HCT116 (cell line): Measurements from ENCODE around the gene PHOX2A. TPM values are rescaled to one million over a fixed set of nuclear protein-coding genes. Genes with fewer than 3 reads are reported as not detected.
A peak's percentile ranks its signal among the peaks of the same experiment; 100 is the strongest.
"Not testable (repeated sequence)": the region's sequence is repeated elsewhere in the genome, so short reads cannot be mapped to it uniquely, and the experiment has no call there.

Experiments
- ATAC-seq: fragments of 200-7000 bp; cut with Tn5 transposase; 2 replicates; pipeline ENCODE4 v1.9.1; 2020; ENCODE audit warnings: mild to moderate bottlenecking, moderate library complexity
- BruUV-seq: library from RNA; stranded (reverse); fragments of 400-500 nt; replicated peaks from 2 replicates; lab custom pipeline; 2021; lab: Mats Ljungman, UMichigan
- CTCF ChIA-PET: fragments of 300-600 bp; sonication (Branson Sonifier 250); formaldehyde crosslinking; loops from one replicate; lab custom pipeline; 2021; ENCODE audit warnings: antibody characterized with exemption; lab: Charles Lee
- POLR2A ChIA-PET: fragments of 300-600, 350-600 bp; sonication (Branson Sonifier 250); formaldehyde crosslinking; loops from one replicate; lab custom pipeline; 2021; ENCODE audit warnings: antibody characterized with exemption; lab: Charles Lee
- RAD21 ChIA-PET, 2 experiments: fragments of 300-600 bp; sonication (Branson Sonifier 250); formaldehyde crosslinking; loops; one replicate each; lab custom pipeline; 2023; ENCODE audit warnings: low total read pairs in 2 of 2; ENCODE audit not compliant: uncharacterized antibody in 2 of 2, unreplicated experiment in 2 of 2, low non-redundant PET in 1 of 2; lab: Charles Lee
- DNase-seq: peaks from one replicate; pipeline ENCODE4 v3.0.0-alpha.2; 2010; ENCODE audit warnings: low read depth, low spot score
- H2AFZ ChIP-seq: fragments of 200-600 bp; shearing (Covaris generic), sonication (generic); 2 replicates; pipeline ENCODE4 v1.6.1; 2017; ENCODE audit warnings: low read depth, mixed run types, mixed read lengths, antibody characterized with exemption, low read length; ENCODE audit not compliant: poor library complexity, severe bottlenecking
- H3K27ac ChIP-seq: 2 replicates; pipeline ENCODE4 v1.5.1; 2012; ENCODE audit warnings: low read depth, low read length
- H3K27me3 ChIP-seq: fragments of 200-600 bp; sonication (generic); 2 replicates; pipeline ENCODE4 v1.6.1; 2016; ENCODE audit warnings: mixed run types, low read length, mixed read lengths; ENCODE audit not compliant: insufficient read depth
- H3K36me3 ChIP-seq, 2 experiments: fragments of 200-500 bp in 1 of 2; fragments of 200-600 bp in 1 of 2; sonication (Bioruptor generic) in 1 of 2; sonication (generic) in 1 of 2; 2 replicates each; pipeline versions ENCODE4 v1.5.1 to v1.6.1; 2014 to 2016; ENCODE audit warnings: low read length in 2 of 2, inconsistent platforms in 1 of 2, mixed read lengths in 1 of 2, mixed run types in 1 of 2; ENCODE audit not compliant: insufficient read depth in 2 of 2, control insufficient read depth in 1 of 2
- H3K4me1 ChIP-seq, 2 experiments: fragments of 200-600 bp in 1 of 2; sonication (generic) in 1 of 2; 2 replicates each; pipeline versions ENCODE4 v1.5.1 to v1.6.1; 2012 to 2017; ENCODE audit warnings: low read length in 2 of 2, inconsistent platforms in 1 of 2, mild to moderate bottlenecking in 1 of 2, mixed read lengths in 1 of 2, mixed run types in 1 of 2, moderate library complexity in 1 of 2; ENCODE audit not compliant: insufficient read depth in 2 of 2, control insufficient read depth in 1 of 2
- H3K4me2 ChIP-seq: fragments of 200-600 bp; sonication (generic); 2 replicates; pipeline ENCODE4 v1.6.1; 2017; ENCODE audit warnings: mixed run types, low read length, mixed read lengths
- H3K4me3 ChIP-seq, 2 experiments: fragments of 200-600 bp in 1 of 2; sonication (generic) in 1 of 2; replicated peaks in 1 of 2; 2 replicates each; pipeline ENCODE4 v1.5.1; 2011 to 2016; ENCODE audit warnings: low read length in 2 of 2, control low read depth in 1 of 2, low read depth in 1 of 2, mild to moderate bottlenecking in 1 of 2, mixed read lengths in 1 of 2, mixed run types in 1 of 2
- H3K79me2 ChIP-seq: fragments of 200-600 bp; sonication (generic); 2 replicates; pipeline ENCODE4 v1.6.1; 2017; ENCODE audit warnings: mild to moderate bottlenecking, mixed run types, low read length, moderate library complexity, mixed read lengths; ENCODE audit not compliant: insufficient read depth
- H3K9ac ChIP-seq: fragments of 200-600 bp; sonication (generic); 2 replicates; pipeline ENCODE4 v1.6.1; 2016; ENCODE audit warnings: low read length, mixed read lengths
- H3K9me2 ChIP-seq: fragments of 200-600 bp; sonication (generic), shearing (Covaris generic); 2 replicates; pipeline ENCODE4 v1.6.1; 2017; ENCODE audit warnings: mixed run types, mild to moderate bottlenecking, moderate library complexity; ENCODE audit not compliant: insufficient read depth
- H3K9me3 ChIP-seq, 2 experiments: fragments of 200-500 bp in 1 of 2; fragments of 200-600 bp in 1 of 2; sonication (Bioruptor generic) in 1 of 2; sonication (generic) in 1 of 2; 2 replicates each; pipeline ENCODE4 v1.6.1; 2014 to 2017; ENCODE audit warnings: low read length in 2 of 2, mixed read lengths in 2 of 2, inconsistent platforms in 1 of 2, low read depth in 1 of 2, mild to moderate bottlenecking in 1 of 2, mixed run types in 1 of 2, moderate library complexity in 1 of 2; ENCODE audit not compliant: control insufficient read depth in 1 of 2, insufficient read depth in 1 of 2
- H4K20me1 ChIP-seq: fragments of 200-600 bp; sonication (generic), shearing (Covaris generic); 2 replicates; pipeline ENCODE4 v1.6.1; 2017; ENCODE audit warnings: mixed run types, mild to moderate bottlenecking, moderate library complexity; ENCODE audit not compliant: insufficient read depth
- CEBPB ChIP-seq: IDR thresholded peaks from 2 replicates; pipeline ENCODE4 v1.6.1; 2012; ENCODE audit warnings: low read depth
- EGR1 ChIP-seq: IDR thresholded peaks from 2 replicates; pipeline ENCODE4 v1.6.1; 2012; ENCODE audit warnings: low read depth
- RAD21 ChIP-seq: IDR thresholded peaks from 2 replicates; pipeline ENCODE4 v1.6.1; 2012; ENCODE audit warnings: low read depth, mild to moderate bottlenecking
- intact Hi-C: fragments of 100-400 bp; cut with micrococcal nuclease; formaldehyde crosslinking; loops from 2 replicates; pipeline ENCODE4 v1.10.0; 2022
- total RNA-seq: library from RNA; stranded (reverse); gene quantifications from one replicate; pipeline ENCODE4 v1.2.1, GENCODE V29; 2021; ENCODE audit not compliant: unreplicated experiment
- TF ChIP-seq, protein P1 (sequence below), 3 experiments: fragments of 200-600 bp in 1 of 3; sonication (generic) in 1 of 3; IDR thresholded peaks in 2 of 3; conservative IDR thresholded peaks in 1 of 3; 2 replicates each; pipeline ENCODE4 v1.5.1; 2012 to 2017; ENCODE audit warnings: low read depth in 2 of 3, low read length in 2 of 3, antibody characterized with exemption in 1 of 3, borderline replicate concordance in 1 of 3, control low read depth in 1 of 3, mild to moderate bottlenecking in 1 of 3, mixed read lengths in 1 of 3, mixed run types in 1 of 3, moderate library complexity in 1 of 3; ENCODE audit not compliant: insufficient read depth in 1 of 3
- TF ChIP-seq, protein P2 (sequence below): IDR thresholded peaks from 2 replicates; pipeline ENCODE4 v1.6.1; 2011; ENCODE audit warnings: mild to moderate bottlenecking, low read length, moderate library complexity; ENCODE audit not compliant: insufficient replicate concordance; ENCODE audit errors: extremely low read depth
- TF ChIP-seq, protein P3 (sequence below): IDR thresholded peaks from 2 replicates; pipeline ENCODE4 v1.6.1; 2012; ENCODE audit warnings: low read depth

PHOX2A gene
- total RNA-seq, 1 experiment from 2014 or later: not detected

DNA sequence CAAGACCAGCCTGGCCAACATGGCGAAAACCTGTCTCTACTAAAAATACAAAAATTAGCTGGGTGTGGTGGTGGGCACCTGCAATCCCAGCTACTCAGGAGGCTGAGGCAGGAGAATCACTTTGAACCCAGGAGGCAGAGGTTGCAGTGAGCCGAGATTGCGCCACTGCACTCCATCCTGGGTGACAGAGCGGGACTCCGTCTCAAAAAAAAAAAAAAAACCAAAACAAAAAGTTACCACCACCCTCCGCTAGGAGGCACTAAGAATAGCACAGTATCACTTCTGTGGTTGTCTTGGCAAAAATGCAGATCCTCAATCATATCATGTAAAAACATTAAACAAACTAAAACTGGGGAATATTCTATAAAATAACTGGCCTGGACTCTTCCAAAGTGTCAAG, 46.8 kb upstream of the PHOX2A start:
- intact Hi-C loops, H3K4me2 ChIP-seq, DNase-seq: not testable (repeated sequence)
- peak; percentile 33; the same call in 1 of the 2 replicates for ATAC-seq
- TF ChIP-seq, protein P1, sequence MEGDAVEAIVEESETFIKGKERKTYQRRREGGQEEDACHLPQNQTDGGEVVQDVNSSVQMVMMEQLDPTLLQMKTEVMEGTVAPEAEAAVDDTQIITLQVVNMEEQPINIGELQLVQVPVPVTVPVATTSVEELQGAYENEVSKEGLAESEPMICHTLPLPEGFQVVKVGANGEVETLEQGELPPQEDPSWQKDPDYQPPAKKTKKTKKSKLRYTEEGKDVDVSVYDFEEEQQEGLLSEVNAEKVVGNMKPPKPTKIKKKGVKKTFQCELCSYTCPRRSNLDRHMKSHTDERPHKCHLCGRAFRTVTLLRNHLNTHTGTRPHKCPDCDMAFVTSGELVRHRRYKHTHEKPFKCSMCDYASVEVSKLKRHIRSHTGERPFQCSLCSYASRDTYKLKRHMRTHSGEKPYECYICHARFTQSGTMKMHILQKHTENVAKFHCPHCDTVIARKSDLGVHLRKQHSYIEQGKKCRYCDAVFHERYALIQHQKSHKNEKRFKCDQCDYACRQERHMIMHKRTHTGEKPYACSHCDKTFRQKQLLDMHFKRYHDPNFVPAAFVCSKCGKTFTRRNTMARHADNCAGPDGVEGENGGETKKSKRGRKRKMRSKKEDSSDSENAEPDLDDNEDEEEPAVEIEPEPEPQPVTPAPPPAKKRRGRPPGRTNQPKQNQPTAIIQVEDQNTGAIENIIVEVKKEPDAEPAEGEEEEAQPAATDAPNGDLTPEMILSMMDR (IDR thresholded peaks at IDR 0.05 in 2 of 3, conservative IDR thresholded peaks at IDR 0.05 in 1 of 3; ENCODE audit: borderline replicate concordance in 1 of 3, insufficient read depth in 1 of 3, low read depth in 2 of 3, low read length in 2 of 3): peak; percentile 28 to 60 (median 51); a peak in 5 of 6 replicates
- peak; percentile 35; the same call in 1 of the 2 replicates for TF ChIP-seq RAD21
- TF ChIP-seq, all 23 proteins: peak for 2; not testable (repeated sequence) for 21
- H3K9me2 ChIP-seq, H3K4me3 ChIP-seq, H3K4me1 ChIP-seq, H3K9ac ChIP-seq, POLR2A ChIA-PET, H4K20me1 ChIP-seq, H3K27me3 ChIP-seq, H3K27ac ChIP-seq, H3K79me2 ChIP-seq, H2AFZ ChIP-seq, RAD21 ChIA-PET, H3K36me3 ChIP-seq, H3K9me3 ChIP-seq, BruUV-seq: not testable (repeated sequence)
- CTCF ChIA-PET: interaction anchor here (1.1 kb wide), 1 partner anchor 11 kb away, joined by 3 read pairs; no protein-coding TSS in a partner anchor

DNA sequence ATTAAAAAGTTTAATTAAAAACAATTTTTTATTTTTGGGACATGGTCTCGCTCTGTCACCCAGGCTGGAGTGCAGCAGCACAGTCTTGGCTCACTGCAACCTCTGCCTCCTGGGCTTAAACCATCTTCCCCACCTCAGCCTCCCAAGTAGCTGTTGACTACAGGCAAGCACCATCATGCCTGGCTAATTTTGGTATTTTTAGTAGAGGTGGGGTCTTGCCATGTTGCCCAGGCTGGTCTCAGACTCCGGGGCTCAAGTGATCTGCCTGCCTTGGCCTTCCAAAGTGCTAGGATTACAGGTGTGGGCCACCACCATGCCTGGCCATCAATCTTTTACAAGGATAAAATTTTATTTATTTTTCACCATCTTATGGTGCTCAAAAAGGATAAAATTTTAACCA, 43.3 kb upstream of the PHOX2A start:
- H3K27ac ChIP-seq: no peak overlapping the region
- ATAC-seq: no peak
- POLR2A ChIA-PET: no interaction called here
- RAD21 ChIA-PET: no interaction called here
- H3K27me3 ChIP-seq: no peaks in the 10 kb centered on the region
- DNase-seq: no peak
- H3K36me3 ChIP-seq: no peaks in the 10 kb centered on the region
- no peaks in the 10 kb centered on the region for H3K9me3 ChIP-seq
- H3K9me2 ChIP-seq: no peaks in the 10 kb centered on the region
- no peaks in the 10 kb centered on the region for H3K79me2 ChIP-seq
- no peak overlapping the region for H3K4me2 ChIP-seq
- intact Hi-C loops: no loop called here
- H4K20me1 ChIP-seq: no peaks in the 10 kb centered on the region
- H3K9ac ChIP-seq: no peak overlapping the region
- H3K4me3 ChIP-seq: no peak overlapping the region
- TF ChIP-seq EGR1: no peak
- TF ChIP-seq CEBPB: no peak
- TF ChIP-seq, protein P2, sequence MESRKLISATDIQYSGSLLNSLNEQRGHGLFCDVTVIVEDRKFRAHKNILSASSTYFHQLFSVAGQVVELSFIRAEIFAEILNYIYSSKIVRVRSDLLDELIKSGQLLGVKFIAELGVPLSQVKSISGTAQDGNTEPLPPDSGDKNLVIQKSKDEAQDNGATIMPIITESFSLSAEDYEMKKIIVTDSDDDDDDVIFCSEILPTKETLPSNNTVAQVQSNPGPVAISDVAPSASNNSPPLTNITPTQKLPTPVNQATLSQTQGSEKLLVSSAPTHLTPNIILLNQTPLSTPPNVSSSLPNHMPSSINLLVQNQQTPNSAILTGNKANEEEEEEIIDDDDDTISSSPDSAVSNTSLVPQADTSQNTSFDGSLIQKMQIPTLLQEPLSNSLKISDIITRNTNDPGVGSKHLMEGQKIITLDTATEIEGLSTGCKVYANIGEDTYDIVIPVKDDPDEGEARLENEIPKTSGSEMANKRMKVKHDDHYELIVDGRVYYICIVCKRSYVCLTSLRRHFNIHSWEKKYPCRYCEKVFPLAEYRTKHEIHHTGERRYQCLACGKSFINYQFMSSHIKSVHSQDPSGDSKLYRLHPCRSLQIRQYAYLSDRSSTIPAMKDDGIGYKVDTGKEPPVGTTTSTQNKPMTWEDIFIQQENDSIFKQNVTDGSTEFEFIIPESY: no peak
- TF ChIP-seq, protein P3, sequence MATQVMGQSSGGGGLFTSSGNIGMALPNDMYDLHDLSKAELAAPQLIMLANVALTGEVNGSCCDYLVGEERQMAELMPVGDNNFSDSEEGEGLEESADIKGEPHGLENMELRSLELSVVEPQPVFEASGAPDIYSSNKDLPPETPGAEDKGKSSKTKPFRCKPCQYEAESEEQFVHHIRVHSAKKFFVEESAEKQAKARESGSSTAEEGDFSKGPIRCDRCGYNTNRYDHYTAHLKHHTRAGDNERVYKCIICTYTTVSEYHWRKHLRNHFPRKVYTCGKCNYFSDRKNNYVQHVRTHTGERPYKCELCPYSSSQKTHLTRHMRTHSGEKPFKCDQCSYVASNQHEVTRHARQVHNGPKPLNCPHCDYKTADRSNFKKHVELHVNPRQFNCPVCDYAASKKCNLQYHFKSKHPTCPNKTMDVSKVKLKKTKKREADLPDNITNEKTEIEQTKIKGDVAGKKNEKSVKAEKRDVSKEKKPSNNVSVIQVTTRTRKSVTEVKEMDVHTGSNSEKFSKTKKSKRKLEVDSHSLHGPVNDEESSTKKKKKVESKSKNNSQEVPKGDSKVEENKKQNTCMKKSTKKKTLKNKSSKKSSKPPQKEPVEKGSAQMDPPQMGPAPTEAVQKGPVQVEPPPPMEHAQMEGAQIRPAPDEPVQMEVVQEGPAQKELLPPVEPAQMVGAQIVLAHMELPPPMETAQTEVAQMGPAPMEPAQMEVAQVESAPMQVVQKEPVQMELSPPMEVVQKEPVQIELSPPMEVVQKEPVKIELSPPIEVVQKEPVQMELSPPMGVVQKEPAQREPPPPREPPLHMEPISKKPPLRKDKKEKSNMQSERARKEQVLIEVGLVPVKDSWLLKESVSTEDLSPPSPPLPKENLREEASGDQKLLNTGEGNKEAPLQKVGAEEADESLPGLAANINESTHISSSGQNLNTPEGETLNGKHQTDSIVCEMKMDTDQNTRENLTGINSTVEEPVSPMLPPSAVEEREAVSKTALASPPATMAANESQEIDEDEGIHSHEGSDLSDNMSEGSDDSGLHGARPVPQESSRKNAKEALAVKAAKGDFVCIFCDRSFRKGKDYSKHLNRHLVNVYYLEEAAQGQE: no peak
- no peak overlapping the region for H2AFZ ChIP-seq
- no TSS peak for BruUV-seq
- no peaks in the 10 kb centered on the region for H3K4me1 ChIP-seq
- CTCF ChIA-PET: no interaction called here
